ENCODE results near the gene ZBTB20. TPM values are rescaled to one million over a fixed set of nuclear protein-coding genes. Genes with fewer than 3 reads are reported as not detected.

ZBTB20 gene
- total and polyA plus RNA-seq, 5 experiments from 2014 or later: 16.5 to 50.8 (median 22.0) TPM

DNA sequence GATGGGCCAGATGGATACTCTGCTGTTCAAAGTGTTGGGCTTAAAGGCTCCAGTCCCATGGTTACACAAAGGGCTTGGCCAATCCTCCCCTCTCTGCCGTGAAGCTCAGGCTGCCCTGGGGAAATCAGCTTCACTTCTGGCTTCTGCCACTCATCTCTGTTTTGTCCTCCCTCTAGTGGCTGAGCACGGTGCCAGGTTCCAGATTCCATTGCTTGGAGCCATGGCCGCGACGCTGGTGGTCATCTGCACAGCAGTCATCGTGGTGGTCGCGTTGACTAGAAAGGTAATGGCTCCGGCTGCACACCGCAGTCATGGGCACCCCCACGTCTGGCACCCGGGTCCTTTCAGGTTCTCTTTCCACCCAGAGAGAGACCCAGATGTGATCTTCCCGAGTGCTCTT lies 847.7 kb downstream of the ZBTB20 start:
- H3K27me3 Mint-ChIP-seq: no peaks in the 10 kb centered on the region
- H3K27ac Mint-ChIP-seq: peak overlapping the region in 6 of 10 donors; percentile 12 to 92 (median 45)
- H3K4me3 Mint-ChIP-seq: peak overlapping the region in 8 of 10 donors; percentile 6 to 80 (median 40)
- peak; percentile 70 to 73 for ATAC-seq
- H3K9me3 Mint-ChIP-seq: no peaks in the 10 kb centered on the region
- H3K4me1 Mint-ChIP-seq: peaks cover 0 to 49% (median 14%) of the 10 kb centered on the region in 4 donors
- DNase-seq: peak in 6 of 10 donors; percentile 3 to 66 (median 34)
- H3K36me3 Mint-ChIP-seq: no peaks in the 10 kb centered on the region
- POLR2A ChIA-PET: interaction anchor here (1.1 to 2.0 kb wide), 2 partner anchors 38 to 85 kb away, joined by 3 to 21 read pairs; no protein-coding TSS in a partner anchor

DNA sequence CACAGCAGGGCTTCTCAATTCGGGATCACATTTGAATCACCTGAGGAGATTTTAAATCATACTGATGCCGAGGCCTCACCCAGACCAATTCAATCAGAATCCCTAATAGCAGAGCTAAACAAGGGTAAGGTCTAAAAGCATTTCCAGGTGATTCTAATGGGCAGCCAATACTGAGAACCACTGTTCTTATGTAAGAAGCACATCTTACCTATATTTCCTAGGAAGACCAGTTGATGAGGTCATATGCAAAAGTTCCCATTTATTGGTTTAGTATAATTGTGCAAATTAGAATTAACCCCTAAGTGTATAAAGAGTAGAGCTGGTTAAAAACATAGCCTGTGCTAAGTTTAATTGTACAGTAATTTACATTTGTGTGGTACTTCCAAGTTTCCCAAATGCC lies 851.1 kb downstream of the ZBTB20 start:
- H3K4me3 Mint-ChIP-seq: peak overlapping the region in 4 of 10 donors; percentile 19 to 87 (median 62)
- no peaks in the 10 kb centered on the region for H3K9me3 Mint-ChIP-seq
- peak overlapping the region in 5 of 10 donors; percentile 18 to 91 (median 46) for H3K27ac Mint-ChIP-seq
- DNase-seq (no peak), ATAC-seq (no peak)
- POLR2A ChIA-PET: interaction anchor here (1.4 kb wide), 1 partner anchor 82 kb away, joined by 15 read pairs; no protein-coding TSS in a partner anchor
- H3K4me1 Mint-ChIP-seq: peaks cover 3 to 68% (median 17%) of the 10 kb centered on the region in 4 donors
- no peaks in the 10 kb centered on the region for H3K36me3 Mint-ChIP-seq
- H3K27me3 Mint-ChIP-seq: no peaks in the 10 kb centered on the region

DNA sequence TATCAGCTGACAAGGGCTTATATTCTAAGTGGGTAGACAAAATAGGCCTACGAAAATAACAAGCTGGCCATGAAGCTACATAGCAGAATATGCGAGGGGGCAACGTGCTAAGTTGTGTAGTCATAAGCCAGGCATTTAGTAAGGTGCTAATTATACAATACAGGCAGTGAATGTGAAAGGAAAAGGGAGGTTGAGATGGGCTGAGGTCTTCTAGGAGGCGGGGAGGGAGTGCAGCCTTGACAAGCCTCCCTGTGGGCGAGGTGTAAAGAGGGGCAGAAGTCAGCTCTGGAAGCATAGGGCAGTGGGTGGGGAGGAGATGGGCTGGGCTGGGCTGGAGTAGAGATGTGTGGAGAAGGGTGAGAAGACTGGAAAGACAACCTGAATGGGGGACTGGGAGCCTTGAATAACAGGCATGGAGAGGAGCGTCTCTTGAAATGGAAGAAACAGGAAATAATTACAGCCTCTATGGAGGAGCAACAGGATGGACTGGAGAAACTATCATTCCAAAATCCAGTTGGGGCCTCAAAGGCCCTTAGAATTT lies 852.1 kb downstream of the ZBTB20 start:
- no peaks in the 10 kb centered on the region for H3K27me3 Mint-ChIP-seq
- no peaks in the 10 kb centered on the region for H3K9me3 Mint-ChIP-seq
- peak overlapping the region in 8 of 10 donors; percentile 18 to 87 (median 51) for H3K4me3 Mint-ChIP-seq
- no peak for ATAC-seq
- no peaks in the 10 kb centered on the region for H3K36me3 Mint-ChIP-seq
- peaks cover 7 to 68% (median 19%) of the 10 kb centered on the region in 4 donors for H3K4me1 Mint-ChIP-seq
- H3K27ac Mint-ChIP-seq: peak overlapping the region in 7 of 10 donors; percentile 34 to 91 (median 76)
- POLR2A ChIA-PET: interaction anchor here (1.4 to 5.0 kb wide), 2 partner anchors 81 kb away, joined by 15 to 63 read pairs; no protein-coding TSS in a partner anchor
- no peak for DNase-seq

DNA sequence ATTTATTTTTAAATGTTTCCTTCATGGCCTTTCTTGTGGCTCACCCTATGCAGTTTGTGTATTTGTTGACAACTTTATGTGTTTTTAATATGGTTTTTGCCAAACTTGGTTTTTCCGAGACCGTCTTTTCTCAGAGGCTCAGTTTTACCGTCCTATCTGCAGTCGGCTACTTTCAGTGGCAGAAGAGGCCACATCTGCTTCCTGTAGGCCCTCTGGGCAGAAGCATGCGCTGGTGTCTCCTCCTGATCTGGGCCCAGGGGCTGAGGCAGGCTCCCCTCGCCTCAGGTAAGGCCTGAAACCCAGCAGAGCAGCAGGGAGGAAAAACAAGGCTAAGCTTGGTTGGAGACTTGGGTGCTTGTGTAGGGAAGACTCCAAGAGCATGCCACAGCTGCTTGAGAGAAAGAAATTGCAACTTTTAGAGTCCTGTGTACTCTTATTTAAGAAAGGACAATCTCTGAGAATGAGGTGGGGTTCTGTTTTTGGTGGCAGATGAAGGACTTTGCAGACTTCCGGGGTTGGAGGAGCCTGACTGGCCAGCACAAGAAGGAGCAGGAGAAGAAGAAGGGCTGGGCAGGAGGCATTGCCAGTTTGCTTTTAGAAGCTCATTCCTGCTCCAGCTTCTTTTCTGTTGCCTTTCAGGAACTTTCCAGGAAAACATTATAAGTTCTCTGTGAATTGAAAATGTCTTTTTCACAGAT lies 853.1 kb downstream of the ZBTB20 start, which contains the start of gene TIGIT:
Gene TIGIT (plus strand): TSS at position 191 of the 698 bp plus-strand sequence. CDS start 34 bp downstream, at position 225.
- H3K4me1 Mint-ChIP-seq: peaks cover 7 to 59% (median 15%) of the 10 kb centered on the region in 4 donors
- DNase-seq (no peak), ATAC-seq (no peak)
- H3K4me3 Mint-ChIP-seq: peak within 1 kb of the TSS in 7 of 10 donors; percentile 20 to 87 (median 57)
- H3K9me3 Mint-ChIP-seq: no peaks in the 10 kb centered on the region
- H3K27ac Mint-ChIP-seq: peak within 1 kb of the TSS; percentile 17 to 91 (median 75)
- no peaks in the 10 kb centered on the region for H3K27me3 Mint-ChIP-seq
- POLR2A ChIA-PET: interaction anchor here (5.0 kb wide), 1 partner anchor 80 kb away, joined by 63 read pairs; no protein-coding TSS in a partner anchor
- H3K36me3 Mint-ChIP-seq: no peaks in the 10 kb centered on the region

DNA sequence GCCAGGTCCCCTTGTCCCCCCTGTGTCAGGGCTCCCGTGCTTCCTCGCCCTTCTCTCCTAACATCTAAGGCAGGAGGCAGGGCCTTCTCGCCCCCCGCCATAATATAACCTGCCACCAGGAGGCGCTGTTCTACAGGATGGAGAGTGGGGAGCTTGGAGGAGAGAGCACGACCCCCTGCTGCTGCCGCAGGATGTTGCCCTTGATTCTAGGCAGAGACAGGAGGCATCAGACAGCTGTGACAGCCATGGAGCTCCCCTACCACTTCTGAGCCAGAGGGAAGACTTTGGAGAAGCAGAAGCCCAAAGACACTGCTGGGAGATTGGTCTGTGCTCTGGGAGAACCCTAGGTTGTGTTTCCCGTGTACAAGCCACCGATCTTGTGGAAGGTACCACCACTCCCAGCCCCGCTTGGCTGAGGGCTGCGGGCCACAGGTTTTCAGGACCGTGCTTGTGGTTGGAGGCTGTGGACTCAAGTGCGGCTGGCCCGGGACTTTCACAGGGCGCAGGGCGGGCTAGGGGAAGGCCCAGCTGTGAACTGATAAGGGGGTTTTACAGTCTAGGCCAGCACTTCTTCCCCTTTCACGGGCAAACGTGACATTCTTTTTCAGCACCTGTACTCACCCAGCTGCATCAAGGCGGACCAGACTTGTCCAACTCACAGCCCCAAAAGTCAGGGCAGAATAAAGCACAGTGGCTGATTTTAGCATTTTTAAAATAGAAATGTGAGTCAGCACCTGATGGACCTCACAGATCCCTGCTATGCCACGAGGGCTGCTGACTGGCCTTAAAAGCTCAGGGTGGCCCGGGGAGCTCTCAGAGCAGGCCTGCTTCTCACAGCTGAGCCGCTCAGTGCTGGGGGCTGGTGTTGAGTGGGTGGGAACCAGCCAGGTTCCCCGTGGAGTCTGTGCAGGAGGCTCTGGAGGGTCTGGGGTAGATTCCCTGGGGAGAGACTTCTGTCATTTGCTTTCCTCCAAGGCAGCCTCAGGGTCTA lies 855.9 kb downstream of the ZBTB20 start:
- H3K4me1 Mint-ChIP-seq: peaks cover 9 to 49% (median 14%) of the 10 kb centered on the region in 4 donors
- H3K27me3 Mint-ChIP-seq: no peaks in the 10 kb centered on the region
- peak; percentile 65 to 95 (median 86) for DNase-seq
- H3K4me3 Mint-ChIP-seq: peak overlapping the region; percentile 51 to 88 (median 67)
- H3K27ac Mint-ChIP-seq: peak overlapping the region; percentile 82 to 93 (median 90)
- no peaks in the 10 kb centered on the region for H3K9me3 Mint-ChIP-seq
- H3K36me3 Mint-ChIP-seq: no peaks in the 10 kb centered on the region
- peak; percentile 83 to 86 for ATAC-seq
- POLR2A ChIA-PET: interaction anchor here (0.8 to 5.0 kb wide), 7 partner anchors 14 to 139 kb away, joined by 3 to 63 read pairs (median 5); no protein-coding TSS in a partner anchor

DNA sequence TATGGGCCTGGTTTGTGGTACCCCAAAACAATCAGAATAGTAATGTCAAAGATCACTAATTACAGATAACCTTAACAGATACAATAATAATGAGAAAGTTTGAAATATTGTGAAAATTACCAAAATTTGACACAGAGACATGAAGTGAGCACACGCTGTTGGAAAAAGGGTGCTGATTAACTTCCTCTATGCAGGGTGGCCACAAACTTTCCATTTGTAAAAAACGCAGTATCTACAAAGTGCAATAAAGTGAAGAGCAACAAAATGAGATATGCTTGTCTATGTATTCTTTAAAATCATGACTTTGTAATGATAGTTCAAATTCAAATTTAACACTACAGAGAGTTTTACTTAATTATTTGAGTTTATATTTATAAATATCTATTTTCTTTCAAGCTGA lies 860.8 kb downstream of the ZBTB20 start:
- Mint-ChIP-seq H3K4me3 (peak overlapping the region in 8 of 10 donors; percentile 12 to 75 (median 60)), H3K36me3 (no peaks in the 10 kb centered on the region), H3K4me1 (peaks cover 13 to 29% (median 25%) of the 10 kb centered on the region in 4 donors), H3K9me3 (peaks cover 0 to 5% (median 0%) of the 10 kb centered on the region in 9 donors), H3K27me3 (no peaks in the 10 kb centered on the region), H3K27ac (peak overlapping the region; percentile 71 to 95 (median 88))
- no peak for DNase-seq
- peak in 1 of 2 donors; percentile 20 for ATAC-seq
- POLR2A ChIA-PET: interaction anchor here (2.2 kb wide), 1 partner anchor 72 kb away, joined by 19 read pairs; no protein-coding TSS in a partner anchor

DNA sequence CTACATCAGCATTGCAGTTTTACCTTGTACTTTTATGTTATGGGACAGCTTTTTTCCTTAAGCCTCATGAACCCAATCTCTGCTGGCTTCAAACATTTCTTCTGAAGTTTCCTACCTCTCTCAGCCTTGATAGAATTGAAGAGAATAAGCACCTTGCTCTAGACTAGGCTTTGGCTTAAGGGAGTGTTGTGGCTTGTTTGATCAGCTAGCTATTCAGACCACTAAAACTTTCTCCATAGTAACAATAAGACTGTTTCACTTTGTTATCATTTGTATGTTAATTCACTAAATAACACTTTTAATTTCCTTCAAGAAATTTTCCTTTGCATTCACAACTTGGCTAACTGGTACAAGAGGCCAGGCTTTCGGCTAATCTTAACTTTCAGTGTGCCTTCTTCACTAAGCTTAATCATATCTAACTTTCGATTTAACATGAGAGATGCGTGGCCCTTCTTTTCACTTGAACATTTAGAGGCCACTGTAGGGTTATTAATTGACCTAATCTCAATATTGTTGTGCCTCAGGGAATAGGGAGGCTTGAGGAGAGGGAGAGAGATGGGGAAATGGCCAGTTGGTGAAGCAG lies 861.3 kb downstream of the ZBTB20 start:
- POLR2A ChIA-PET: interaction anchor here (1.6 kb wide), 1 partner anchor 72 kb away, joined by 13 read pairs; no protein-coding TSS in a partner anchor
- Mint-ChIP-seq H3K27me3 (no peaks in the 10 kb centered on the region), H3K4me1 (peaks cover 10 to 24% (median 20%) of the 10 kb centered on the region in 4 donors), H3K4me3 (peak overlapping the region in 9 of 10 donors; percentile 0 to 75 (median 60)), H3K36me3 (no peaks in the 10 kb centered on the region), H3K27ac (peak overlapping the region; percentile 71 to 95 (median 88)), H3K9me3 (peaks cover 0 to 5% (median 0%) of the 10 kb centered on the region in 9 donors)
- DNase-seq: peak in 3 of 10 donors; percentile 17 to 43 (median 41)
- ATAC-seq: peak; percentile 93 to 98

DNA sequence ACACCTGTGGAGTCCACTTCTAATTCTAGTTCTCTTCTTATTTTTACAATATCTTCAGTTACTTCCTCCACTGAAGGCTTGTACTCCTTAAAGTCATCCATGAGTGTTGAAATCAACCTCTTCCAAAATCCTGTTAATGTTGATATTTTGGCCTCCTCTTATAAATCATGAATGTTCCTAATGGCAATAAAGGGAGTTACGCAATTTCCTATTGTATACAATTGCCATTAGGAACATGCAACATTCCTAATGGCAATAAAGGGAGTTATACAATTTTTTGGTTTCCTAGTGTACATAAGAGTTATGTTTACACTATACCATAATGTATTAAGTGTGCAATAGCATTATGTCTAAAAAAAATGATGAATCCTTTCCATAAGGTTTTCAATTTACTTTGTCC lies 862.4 kb downstream of the ZBTB20 start:
- peaks cover 8 to 21% (median 18%) of the 10 kb centered on the region in 4 donors for H3K4me1 Mint-ChIP-seq
- no peaks in the 10 kb centered on the region for H3K36me3 Mint-ChIP-seq
- H3K9me3 Mint-ChIP-seq: peaks cover 0 to 5% (median 0%) of the 10 kb centered on the region in 9 donors
- ATAC-seq (no peak), DNase-seq (no peak)
- POLR2A ChIA-PET: interaction anchor here (1.6 kb wide), 1 partner anchor 71 kb away, joined by 13 read pairs; no protein-coding TSS in a partner anchor
- H3K27ac Mint-ChIP-seq: peak overlapping the region in 5 of 10 donors; percentile 39 to 95 (median 87)
- peak overlapping the region in 1 of 10 donors; percentile 15 for H3K4me3 Mint-ChIP-seq
- no peaks in the 10 kb centered on the region for H3K27me3 Mint-ChIP-seq

Small RNAs within 50 kb of the gene (microRNA-seq; reads per million reads assigned to microRNA genes)
- gene MIR4796 (ENCODE audit: borderline microRNAs expressed): 2.4 reads per million
